ENCODE results near the gene GCN1. TPM values are rescaled to one million over a fixed set of nuclear protein-coding genes. Genes with fewer than 3 reads are reported as not detected.

GCN1 gene
- total RNA-seq, result 121 to 134 TPM (median 127 TPM) in 3 replicates

- no peak for TF ChIP-seq CTCF (IDR thresholded peaks at IDR 0.05; ENCODE audit: unreplicated experiment)
- Mint-ChIP-seq H3K27ac (peak within 1 kb of the TSS; percentile 95), H3K9me3 (no peaks in the 10 kb centered on the region), H3K36me3 (peaks cover 19% of the 10 kb centered on the region), H3K4me3 (peak within 1 kb of the TSS; percentile 86), H3K27me3 (ENCODE audit: low read depth) (no peaks in the 10 kb centered on the region), H3K4me1 (peaks cover 36% of the 10 kb centered on the region)
- peak; percentile 73 to 83 for DNase-seq (ENCODE audit: low spot score in 2 of 2, unreplicated experiment in 2 of 2)
These were observed at the start of gene GCN1 for GRCh38 chr12:120194534-120195395. TSS of gene GCN1 (minus strand) at chr12:120194715. CDS start at chr12:120194697, 18 bp downstream.

- no peak for TF ChIP-seq CTCF (IDR thresholded peaks at IDR 0.05; ENCODE audit: unreplicated experiment)
- Mint-ChIP-seq H3K27ac (peak overlapping the region; percentile 48), H3K4me3 (no peak overlapping the region), H3K4me1 (peaks cover 57% of the 10 kb centered on the region), H3K36me3 (no peaks in the 10 kb centered on the region), H3K27me3 (ENCODE audit: low read depth) (no peaks in the 10 kb centered on the region), H3K9me3 (no peaks in the 10 kb centered on the region)
- no peak for DNase-seq (ENCODE audit: low spot score in 2 of 2, unreplicated experiment in 2 of 2)
These were observed 48.6 kb upstream of the GCN1 start for GRCh38 chr12:120242971-120243699.

- TF ChIP-seq CTCF (IDR thresholded peaks at IDR 0.05; ENCODE audit: unreplicated experiment), result no peak
- no peaks in the 10 kb centered on the region for H3K36me3 Mint-ChIP-seq
- no peak overlapping the region for H3K4me3 Mint-ChIP-seq
- DNase-seq (ENCODE audit: low spot score in 2 of 2, unreplicated experiment in 2 of 2), result no peak
- H3K4me1 Mint-ChIP-seq, result peaks cover 58% of the 10 kb centered on the region
- H3K9me3 Mint-ChIP-seq, result no peaks in the 10 kb centered on the region
- peak overlapping the region; percentile 16 for H3K27ac Mint-ChIP-seq
- H3K27me3 Mint-ChIP-seq (ENCODE audit: low read depth), result no peaks in the 10 kb centered on the region
These were observed 47.8 kb upstream of the GCN1 start for GRCh38 chr12:120242275-120242799.

- DNase-seq (ENCODE audit: low spot score in 2 of 2, unreplicated experiment in 2 of 2), result no peak
- Mint-ChIP-seq H3K27me3 (ENCODE audit: low read depth) (no peaks in the 10 kb centered on the region), H3K4me1 (peaks cover 56% of the 10 kb centered on the region), H3K4me3 (no peak overlapping the region), H3K27ac (peak overlapping the region; percentile 32), H3K36me3 (no peaks in the 10 kb centered on the region), H3K9me3 (no peaks in the 10 kb centered on the region)
- no peak for TF ChIP-seq CTCF (IDR thresholded peaks at IDR 0.05; ENCODE audit: unreplicated experiment)
These were observed 47.2 kb upstream of the GCN1 start for GRCh38 chr12:120241561-120242274.

GRCh38 chr12:120240495-120240833 lies 45.9 kb upstream of the GCN1 start:
- H3K36me3 Mint-ChIP-seq, result no peaks in the 10 kb centered on the region
- H3K9me3 Mint-ChIP-seq, result no peaks in the 10 kb centered on the region
- TF ChIP-seq CTCF (IDR thresholded peaks at IDR 0.05; ENCODE audit: unreplicated experiment), result no peak
- peaks cover 61% of the 10 kb centered on the region for H3K4me1 Mint-ChIP-seq
- H3K27ac Mint-ChIP-seq, result peak overlapping the region; percentile 21
- no peak for DNase-seq (ENCODE audit: low spot score in 2 of 2, unreplicated experiment in 2 of 2)
- no peaks in the 10 kb centered on the region for H3K27me3 Mint-ChIP-seq (ENCODE audit: low read depth)
- no peak overlapping the region for H3K4me3 Mint-ChIP-seq
